IMR-90 (cell line): Measurements from ENCODE around the gene AP2M1. TPM values are rescaled to one million over a fixed set of nuclear protein-coding genes. Genes with fewer than 3 reads are reported as not detected.
A peak's percentile ranks its signal among the peaks of the same experiment; 100 is the strongest.

Experiments used
- ATAC-seq: fragments of 200-7000 bp; cut with Tn5 transposase; 2 replicates; pipeline ENCODE4 v1.9.1; 2020; ENCODE audit warnings: low read depth, mild to moderate bottlenecking, moderate library complexity
- BruUV-seq: library from RNA; stranded (reverse); fragments of 400-500 nt; replicated peaks from 2 replicates; lab custom pipeline; 2021; lab: Mats Ljungman, UMichigan
- CTCF ChIA-PET: fragments of 300-600 bp; formaldehyde crosslinking; extraction: SDS; loops from one replicate; lab custom pipeline; 2021; ENCODE audit warnings: antibody characterized with exemption; lab: Yijun Ruan, JAX
- POLR2A ChIA-PET: fragments of 300-600 bp; sonication (Branson Sonifier 250); formaldehyde crosslinking; loops from one replicate; lab custom pipeline; 2022; ENCODE audit warnings: antibody characterized with exemption; ENCODE audit not compliant: unreplicated experiment; lab: Charles Lee
- DNase-seq: peaks from one replicate; pipeline ENCODE4 v3.0.0; 2013
- H2AFZ ChIP-seq: replicated peaks from 2 replicates; pipeline ENCODE3; 2013; ENCODE audit warnings: low read length, mild to moderate bottlenecking; ENCODE audit not compliant: poor library complexity
- H2AK5ac ChIP-seq: 2 replicates; pipeline ENCODE4 v1.6.1; 2013; ENCODE audit warnings: low read depth, low read length, inconsistent platforms
- H2AK9ac ChIP-seq: replicated peaks from 2 replicates; pipeline ENCODE3; 2013; ENCODE audit warnings: mild to moderate bottlenecking, low read depth, low read length, moderate library complexity; ENCODE audit not compliant: poor library complexity
- H2BK120ac ChIP-seq: 2 replicates; pipeline ENCODE4 v1.6.1; 2013; ENCODE audit warnings: low read depth, low read length, inconsistent platforms
- H2BK15ac ChIP-seq: 3 replicates; pipeline ENCODE4 v1.6.1; 2013; ENCODE audit warnings: low read depth, low read length, inconsistent platforms
- H2BK20ac ChIP-seq: 2 replicates; pipeline ENCODE4 v1.6.1; 2013; ENCODE audit warnings: low read depth, mild to moderate bottlenecking, inconsistent platforms, low read length, moderate library complexity
- H2BK5ac ChIP-seq: 2 replicates; pipeline ENCODE4 v1.6.1; 2013; ENCODE audit warnings: mild to moderate bottlenecking, low read depth, low read length, inconsistent platforms; ENCODE audit not compliant: poor library complexity, severe bottlenecking
- H3K14ac ChIP-seq: replicated peaks from 2 replicates; pipeline ENCODE4 v1.6.1; 2013; ENCODE audit warnings: low read depth, low read length, inconsistent platforms
- H3K18ac ChIP-seq: 2 replicates; pipeline ENCODE4 v1.6.1; 2013; ENCODE audit warnings: low read depth, low read length, control low read depth
- H3K23ac ChIP-seq: 2 replicates; pipeline ENCODE4 v1.6.1; 2013; ENCODE audit warnings: low read depth, low read length, inconsistent platforms
- H3K27ac ChIP-seq: 2 replicates; pipeline ENCODE4 v1.5.1; 2013; ENCODE audit warnings: mild to moderate bottlenecking, control low read depth, low read length; ENCODE audit not compliant: insufficient read depth
- H3K27me3 ChIP-seq: 2 replicates; pipeline ENCODE4 v1.6.1; 2013; ENCODE audit warnings: low read length; ENCODE audit not compliant: control insufficient read depth, insufficient read depth
- H3K36me3 ChIP-seq: 2 replicates; pipeline ENCODE4 v1.6.1; 2013; ENCODE audit warnings: low read length, mixed read lengths; ENCODE audit not compliant: control insufficient read depth, insufficient read depth
- H3K4ac ChIP-seq: 2 replicates; pipeline ENCODE4 v1.6.1; 2013; ENCODE audit warnings: low read depth, low read length, inconsistent platforms
- H3K4me1 ChIP-seq: 2 replicates; pipeline ENCODE4 v1.6.1; 2013; ENCODE audit warnings: low read length, mixed read lengths; ENCODE audit not compliant: control insufficient read depth, insufficient read depth
- H3K4me2 ChIP-seq: 2 replicates; pipeline ENCODE4 v1.6.1; 2013; ENCODE audit warnings: low read depth, mild to moderate bottlenecking, control low read depth, low read length, moderate library complexity
- H3K4me3 ChIP-seq: 2 replicates; pipeline ENCODE4 v1.5.1; 2013; ENCODE audit warnings: low read depth, mild to moderate bottlenecking, control low read depth, low read length, moderate library complexity; ENCODE audit not compliant: insufficient read depth
- H3K56ac ChIP-seq: 2 replicates; pipeline ENCODE4 v1.6.1; 2013; ENCODE audit warnings: low read length, inconsistent platforms; ENCODE audit not compliant: insufficient read depth; ENCODE audit errors: extremely low read depth
- H3K79me1 ChIP-seq, 2 experiments: 2 replicates each; pipeline ENCODE4 v1.6.1; 2013; ENCODE audit warnings: low read length in 2 of 2, inconsistent platforms in 1 of 2, low read depth in 1 of 2
- H3K9ac ChIP-seq: 2 replicates; pipeline ENCODE4 v1.6.1; 2013; ENCODE audit warnings: low read depth, low read length, control low read depth
- H3K9me1 ChIP-seq: 2 replicates; pipeline ENCODE4 v1.6.1; 2013; ENCODE audit warnings: low read length, inconsistent platforms; ENCODE audit not compliant: insufficient read depth
- H3K9me3 ChIP-seq: 2 replicates; pipeline ENCODE4 v1.6.1; 2013; ENCODE audit warnings: low read length; ENCODE audit not compliant: control insufficient read depth, insufficient read depth
- H4K20me1 ChIP-seq: 2 replicates; pipeline ENCODE4 v1.6.1; 2013; ENCODE audit warnings: low read length, inconsistent platforms; ENCODE audit not compliant: insufficient read depth
- H4K5ac ChIP-seq: 2 replicates; pipeline ENCODE4 v1.6.1; 2013; ENCODE audit warnings: mild to moderate bottlenecking, low read depth, low read length, control low read depth
- H4K8ac ChIP-seq, 2 experiments: 2 replicates each; pipeline ENCODE4 v1.6.1; 2013; ENCODE audit warnings: low read depth in 2 of 2, low read length in 2 of 2, control low read depth in 1 of 2, inconsistent platforms in 1 of 2
- H4K91ac ChIP-seq: 2 replicates; pipeline ENCODE4 v1.6.1; 2013; ENCODE audit warnings: low read depth, low read length, inconsistent platforms; ENCODE audit not compliant: insufficient read depth
- BHLHE40 ChIP-seq: fragments of 150-350 bp; IDR thresholded peaks from 2 replicates; pipeline ENCODE4 v1.6.1; 2016; ENCODE audit warnings: mild to moderate bottlenecking, low read depth, low read length
- CEBPB ChIP-seq: IDR thresholded peaks from 2 replicates; pipeline ENCODE4 v1.6.1; 2012; ENCODE audit warnings: low read depth, low read length, improper control_type of control experiment
- CHD1 ChIP-seq: IDR thresholded peaks from 2 replicates; pipeline ENCODE4 v1.6.1; 2012; ENCODE audit warnings: low read depth, low read length, improper control_type of control experiment
- FOS ChIP-seq: fragments of 150-350 bp; IDR thresholded peaks from 2 replicates; pipeline ENCODE4 v1.6.1; 2016; ENCODE audit warnings: low read depth, low read length
- MAFK ChIP-seq: IDR thresholded peaks from 2 replicates; pipeline ENCODE4 v1.6.1; 2012; ENCODE audit warnings: low read depth, low read length, improper control_type of control experiment
- MAZ ChIP-seq: IDR thresholded peaks from 2 replicates; pipeline ENCODE4 v1.6.1; 2012; ENCODE audit warnings: low read depth, mild to moderate bottlenecking, low read length, improper control_type of control experiment, moderate library complexity, borderline replicate concordance
- NFE2L2 ChIP-seq: fragments of 150-350 bp; IDR thresholded peaks from 2 replicates; pipeline ENCODE4 v1.6.1; 2016; ENCODE audit warnings: low read depth, mild to moderate bottlenecking, low read length
- POLR2A ChIP-seq: IDR thresholded peaks from 2 replicates; pipeline ENCODE4 v1.6.1; 2012; ENCODE audit warnings: mild to moderate bottlenecking, low read depth, low read length
- RAD21 ChIP-seq: IDR thresholded peaks from 2 replicates; pipeline ENCODE4 v1.6.1; 2012; ENCODE audit warnings: low read length, improper control_type of control experiment
- RCOR1 ChIP-seq: IDR thresholded peaks from 2 replicates; pipeline ENCODE4 v1.6.1; 2012; ENCODE audit warnings: mild to moderate bottlenecking, low read length, improper control_type of control experiment; ENCODE audit not compliant: insufficient replicate concordance
- SMC3 ChIP-seq: fragments of 150-350 bp; IDR thresholded peaks from 2 replicates; pipeline ENCODE4 v1.6.1; 2016; ENCODE audit warnings: low read depth, mild to moderate bottlenecking, antibody characterized with exemption, low read length, moderate library complexity
- WGBS, 2 experiments: methylation state at CpG; one replicate each; pipeline versions ENCODE4 v1.1.5 to v1.1.7; 2013; ENCODE audit warnings: missing lambda C conversion rate in 2 of 2; ENCODE audit not compliant: insufficient read length in 1 of 2; ENCODE audit errors: extremely low coverage in 2 of 2; 5-methylcytosine and 5-hydroxymethylcytosine counted together
- dilution Hi-C: fragments of 300-500 bp; cut with HindIII; formaldehyde crosslinking; loops from one replicate; pipeline ENCODE4 v1.14.3; 2018; ENCODE audit warnings: low sequenced_read_pairs; ENCODE audit not compliant: unreplicated experiment
- in situ Hi-C: fragments of 300-500 bp; cut with MboI; formaldehyde crosslinking; loops from 3 replicates; pipeline ENCODE4 v1.14.3; 2019; ENCODE audit warnings: low sequenced_read_pairs, inconsistent platforms, mixed read lengths
- intact Hi-C: fragments of 100-400 bp; cut with micrococcal nuclease; formaldehyde crosslinking; loops from 2 replicates; pipeline ENCODE4 v1.10.0; 2022
- polyA plus RNA-seq, 3 experiments: library from polyadenylated mRNA; depleted of rRNA; stranded (reverse); fragments of >200 nt; gene quantifications; 2 replicates each; pipeline ENCODE4 v1.2.3, GENCODE V29; 2012; ENCODE audit warnings: low replicate concordance in 1 of 3
- total RNA-seq: library from RNA; depleted of rRNA; stranded (reverse); fragments of >200 nt; gene quantifications from 2 replicates; pipeline ENCODE4 v1.2.3, GENCODE V29; 2012
- TF ChIP-seq, protein P1 (sequence below): conservative IDR thresholded peaks from 2 replicates; pipeline ENCODE4 v1.5.1; 2012; ENCODE audit warnings: mild to moderate bottlenecking, low read depth, low read length, improper control_type of control experiment
- TF ChIP-seq, protein P2 (sequence below): fragments of 150-350 bp; IDR thresholded peaks from 2 replicates; pipeline ENCODE4 v1.6.1; 2016; ENCODE audit warnings: low read depth, mild to moderate bottlenecking, low read length, moderate library complexity, borderline replicate concordance
- TF ChIP-seq, protein P3 (sequence below): fragments of 150-350 bp; IDR thresholded peaks from 2 replicates; pipeline ENCODE4 v1.6.1; 2017; ENCODE audit warnings: mild to moderate bottlenecking, antibody characterized with exemption, low read length, low read depth

Gene AP2M1
- total and polyA plus RNA-seq, 2 of the 4 experiments (the other 2 are of a cell fraction), result 876 to 1,065 TPM

DNA sequence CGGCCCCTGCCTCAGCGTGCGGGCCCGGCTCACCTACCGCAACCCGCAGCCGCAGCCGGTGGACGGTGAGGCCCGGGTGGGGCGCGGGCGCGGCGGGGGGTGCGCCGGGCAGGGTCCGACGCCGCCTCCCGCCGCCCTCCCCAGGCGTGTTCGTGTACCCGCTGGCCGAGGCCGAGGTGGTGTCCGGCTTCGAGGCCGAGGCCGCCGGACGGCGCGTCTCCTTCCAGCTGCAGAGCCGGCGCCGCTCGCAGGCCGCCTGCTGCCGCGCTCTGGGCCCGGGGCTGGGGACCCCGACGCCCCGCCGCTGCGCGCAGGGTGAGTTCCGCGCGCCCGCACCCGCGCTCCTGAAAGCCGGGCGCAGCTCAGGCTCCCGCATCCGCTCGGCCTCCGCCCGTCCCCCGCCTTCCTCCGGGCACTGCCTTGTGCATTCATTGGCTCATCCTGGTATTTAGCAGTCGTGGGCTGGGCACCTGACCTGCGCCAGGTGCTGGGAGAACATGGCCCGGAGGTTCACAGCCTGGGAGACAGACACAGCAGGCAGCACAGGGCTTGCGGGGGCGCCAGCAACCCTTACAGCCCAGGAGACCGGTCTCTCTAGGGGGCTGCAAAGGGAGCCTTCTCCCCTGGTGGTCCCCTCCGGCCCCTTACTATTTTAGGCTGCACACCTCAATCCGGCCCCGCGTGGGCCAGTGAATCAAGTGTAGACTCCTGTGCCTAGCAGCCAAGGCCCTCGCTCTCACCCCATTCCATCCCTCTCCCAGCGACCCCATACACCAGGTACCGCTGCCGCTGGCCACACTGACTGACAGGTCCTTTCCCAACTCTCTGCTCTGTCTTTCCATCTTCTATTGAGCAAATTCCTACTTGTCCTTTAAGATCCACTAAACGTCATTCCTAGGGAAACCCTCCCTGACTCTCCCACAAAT lies 56.2 kb downstream of the AP2M1 start:
- H2AFZ ChIP-seq, result peak overlapping the region; percentile 19
- TF ChIP-seq RAD21, result no peak
- TF ChIP-seq, protein P1, sequence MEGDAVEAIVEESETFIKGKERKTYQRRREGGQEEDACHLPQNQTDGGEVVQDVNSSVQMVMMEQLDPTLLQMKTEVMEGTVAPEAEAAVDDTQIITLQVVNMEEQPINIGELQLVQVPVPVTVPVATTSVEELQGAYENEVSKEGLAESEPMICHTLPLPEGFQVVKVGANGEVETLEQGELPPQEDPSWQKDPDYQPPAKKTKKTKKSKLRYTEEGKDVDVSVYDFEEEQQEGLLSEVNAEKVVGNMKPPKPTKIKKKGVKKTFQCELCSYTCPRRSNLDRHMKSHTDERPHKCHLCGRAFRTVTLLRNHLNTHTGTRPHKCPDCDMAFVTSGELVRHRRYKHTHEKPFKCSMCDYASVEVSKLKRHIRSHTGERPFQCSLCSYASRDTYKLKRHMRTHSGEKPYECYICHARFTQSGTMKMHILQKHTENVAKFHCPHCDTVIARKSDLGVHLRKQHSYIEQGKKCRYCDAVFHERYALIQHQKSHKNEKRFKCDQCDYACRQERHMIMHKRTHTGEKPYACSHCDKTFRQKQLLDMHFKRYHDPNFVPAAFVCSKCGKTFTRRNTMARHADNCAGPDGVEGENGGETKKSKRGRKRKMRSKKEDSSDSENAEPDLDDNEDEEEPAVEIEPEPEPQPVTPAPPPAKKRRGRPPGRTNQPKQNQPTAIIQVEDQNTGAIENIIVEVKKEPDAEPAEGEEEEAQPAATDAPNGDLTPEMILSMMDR, result no peak
- TF ChIP-seq, protein P2, sequence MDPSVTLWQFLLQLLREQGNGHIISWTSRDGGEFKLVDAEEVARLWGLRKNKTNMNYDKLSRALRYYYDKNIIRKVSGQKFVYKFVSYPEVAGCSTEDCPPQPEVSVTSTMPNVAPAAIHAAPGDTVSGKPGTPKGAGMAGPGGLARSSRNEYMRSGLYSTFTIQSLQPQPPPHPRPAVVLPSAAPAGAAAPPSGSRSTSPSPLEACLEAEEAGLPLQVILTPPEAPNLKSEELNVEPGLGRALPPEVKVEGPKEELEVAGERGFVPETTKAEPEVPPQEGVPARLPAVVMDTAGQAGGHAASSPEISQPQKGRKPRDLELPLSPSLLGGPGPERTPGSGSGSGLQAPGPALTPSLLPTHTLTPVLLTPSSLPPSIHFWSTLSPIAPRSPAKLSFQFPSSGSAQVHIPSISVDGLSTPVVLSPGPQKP, result no peak
- no peak for TF ChIP-seq BHLHE40
- no peak for TF ChIP-seq SMC3
- TF ChIP-seq MAZ, result no peak
- no peak for TF ChIP-seq MAFK
- no peak for TF ChIP-seq POLR2A
- TF ChIP-seq RCOR1, result no peak
- TF ChIP-seq, protein P3, sequence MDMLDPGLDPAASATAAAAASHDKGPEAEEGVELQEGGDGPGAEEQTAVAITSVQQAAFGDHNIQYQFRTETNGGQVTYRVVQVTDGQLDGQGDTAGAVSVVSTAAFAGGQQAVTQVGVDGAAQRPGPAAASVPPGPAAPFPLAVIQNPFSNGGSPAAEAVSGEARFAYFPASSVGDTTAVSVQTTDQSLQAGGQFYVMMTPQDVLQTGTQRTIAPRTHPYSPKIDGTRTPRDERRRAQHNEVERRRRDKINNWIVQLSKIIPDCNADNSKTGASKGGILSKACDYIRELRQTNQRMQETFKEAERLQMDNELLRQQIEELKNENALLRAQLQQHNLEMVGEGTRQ, result no peak
- TF ChIP-seq CHD1, result no peak
- no peak for TF ChIP-seq FOS
- no peak for TF ChIP-seq CEBPB
- no peak for TF ChIP-seq NFE2L2

More for the DNA sequence above, 56.2 kb downstream of the AP2M1 start:
- Histone ChIP-seq H4K8ac (no peak overlapping the region), H3K27me3 (peaks cover 65% of the 10 kb centered on the region), H3K9me3 (no peaks in the 10 kb centered on the region), H4K91ac (no peak overlapping the region), H3K36me3 (no peaks in the 10 kb centered on the region), H4K20me1 (no peaks in the 10 kb centered on the region; the same call in 1 of the 2 replicates), H2AK9ac (no peak overlapping the region), H3K56ac (no peak overlapping the region), H3K4me3 (no peak overlapping the region), H2BK5ac (no peak overlapping the region), H4K5ac (no peak overlapping the region), H3K9ac (no peak overlapping the region), H2BK15ac (no peak overlapping the region), H2BK120ac (no peak overlapping the region), H3K9me1 (0 out of 2 replicates have a peak, but pooled peaks cover 3% of the 10 kb centered on the region), H3K4me1 (no peaks in the 10 kb centered on the region; the same call in 1 of the 2 replicates), H3K4ac (no peak overlapping the region), H2BK20ac (no peak overlapping the region), H3K23ac (no peak overlapping the region), H3K4me2 (no peak overlapping the region), H3K14ac (no peak overlapping the region), H3K18ac (no peak overlapping the region), H3K27ac (no peak overlapping the region), H2AK5ac (no peak overlapping the region), H3K79me1 (no peaks in the 10 kb centered on the region)
- ChIA-PET CTCF (no interaction called here), POLR2A (no interaction called here)
- ATAC-seq (0 out of 2 replicates have a peak, but pooled peaks have one; percentile 6), DNase-seq (no peak)
- intact Hi-C loops, result no loop called here
- BruUV-seq, result no TSS peak
- dilution Hi-C loops, result no loop called here
- in situ Hi-C loops, result no loop called here
- 3% methylated on average over 55 of the region's 79 CpGs; no CpG with 5 or more reads in 1 of the 2 experiments for WGBS, 2 experiments
